ENCODE measurements around the gene NANOS3.
"Not testable (repeated sequence)": the region's sequence is repeated elsewhere in the genome, so short reads cannot be mapped to it uniquely, and the experiment has no call there.

Gene NANOS3

GRCh38 chr19:13906910-13907309, 30.0 kb downstream of the NANOS3 start:
- peaks cover 3% of the 10 kb centered on the region for H3K9me3 Mint-ChIP-seq
- H3K4me1 Mint-ChIP-seq (ENCODE audit: low read depth), result peaks cover 23% of the 10 kb centered on the region
- H3K4me3 Mint-ChIP-seq, result peak overlapping the region; percentile 84
- no peak for DNase-seq
- H3K27me3 Mint-ChIP-seq, result no peaks in the 10 kb centered on the region
- H3K27ac Mint-ChIP-seq, result peak overlapping the region; percentile 76
- peaks cover 22% of the 10 kb centered on the region for H3K36me3 Mint-ChIP-seq (ENCODE audit: low read depth)

- Mint-ChIP-seq H3K9me3 (peaks cover 3% of the 10 kb centered on the region), H3K4me3 (no peak overlapping the region)
Observed at GRCh38 chr19:13908674-13909073, 31.7 kb downstream of the NANOS3 start.

GRCh38 chr19:13909430-13909829, 32.5 kb downstream of the NANOS3 start:
- no peaks in the 10 kb centered on the region for H3K27me3 Mint-ChIP-seq
- H3K9me3 Mint-ChIP-seq, result peaks cover 3% of the 10 kb centered on the region
- no peak overlapping the region for H3K27ac Mint-ChIP-seq
- DNase-seq, result no peak
- peaks cover 44% of the 10 kb centered on the region for H3K36me3 Mint-ChIP-seq (ENCODE audit: low read depth)
- no peak overlapping the region for H3K4me3 Mint-ChIP-seq
- peaks cover 19% of the 10 kb centered on the region for H3K4me1 Mint-ChIP-seq (ENCODE audit: low read depth)

More at GRCh38 chr19:13908674-13909073, 31.7 kb downstream of the NANOS3 start:
- DNase-seq, result no peak
- peaks cover 38% of the 10 kb centered on the region for H3K36me3 Mint-ChIP-seq (ENCODE audit: low read depth)
- no peak overlapping the region for H3K27ac Mint-ChIP-seq
- H3K4me1 Mint-ChIP-seq (ENCODE audit: low read depth), result peaks cover 19% of the 10 kb centered on the region
- H3K27me3 Mint-ChIP-seq, result no peaks in the 10 kb centered on the region

GRCh38 chr19:13913352-13913751, 36.4 kb downstream of the NANOS3 start:
- peaks cover 77% of the 10 kb centered on the region for H3K36me3 Mint-ChIP-seq (ENCODE audit: low read depth)

GRCh38 chr19:13914777-13915176, 37.8 kb downstream of the NANOS3 start:
- no peaks in the 10 kb centered on the region for H3K9me3 Mint-ChIP-seq
- no peaks in the 10 kb centered on the region for H3K4me1 Mint-ChIP-seq (ENCODE audit: low read depth)
- no peak for DNase-seq
- no peak overlapping the region for H3K27ac Mint-ChIP-seq
- H3K4me3 Mint-ChIP-seq, result no peak overlapping the region
- no peaks in the 10 kb centered on the region for H3K27me3 Mint-ChIP-seq
- H3K36me3 Mint-ChIP-seq (ENCODE audit: low read depth), result peaks cover 85% of the 10 kb centered on the region

More at GRCh38 chr19:13913352-13913751, 36.4 kb downstream of the NANOS3 start:
- Mint-ChIP-seq H3K4me3 (no peak overlapping the region), H3K27me3 (no peaks in the 10 kb centered on the region), H3K27ac (no peak overlapping the region), H3K9me3 (no peaks in the 10 kb centered on the region), H3K4me1 (ENCODE audit: low read depth) (no peaks in the 10 kb centered on the region)
- no peak for DNase-seq

- Mint-ChIP-seq H3K27ac (no peak overlapping the region), H3K9me3 (peaks cover 5% of the 10 kb centered on the region), H3K4me1 (ENCODE audit: low read depth) (peaks cover 4% of the 10 kb centered on the region), H3K27me3 (no peaks in the 10 kb centered on the region), H3K36me3 (ENCODE audit: low read depth) (peaks cover 91% of the 10 kb centered on the region), H3K4me3 (no peak overlapping the region)
- DNase-seq, result no peak
Observed at GRCh38 chr19:13917888-13918406, 41.0 kb downstream of the NANOS3 start.

GRCh38 chr19:13918726-13919411, 41.9 kb downstream of the NANOS3 start:
- H3K27ac Mint-ChIP-seq, result no peak overlapping the region
- H3K36me3 Mint-ChIP-seq (ENCODE audit: low read depth), result peaks cover 91% of the 10 kb centered on the region
- no peak overlapping the region for H3K4me3 Mint-ChIP-seq
- no peak for DNase-seq
- H3K27me3 Mint-ChIP-seq, result no peaks in the 10 kb centered on the region
- H3K4me1 Mint-ChIP-seq (ENCODE audit: low read depth), result peaks cover 4% of the 10 kb centered on the region
- H3K9me3 Mint-ChIP-seq, result peaks cover 5% of the 10 kb centered on the region

- Mint-ChIP-seq H3K27me3 (no peaks in the 10 kb centered on the region), H3K36me3 (ENCODE audit: low read depth) (peaks cover 93% of the 10 kb centered on the region), H3K27ac (no peak overlapping the region), H3K9me3 (peaks cover 5% of the 10 kb centered on the region), H3K4me3 (no peak overlapping the region), H3K4me1 (ENCODE audit: low read depth) (peaks cover 4% of the 10 kb centered on the region)
- no peak for DNase-seq
Observed at GRCh38 chr19:13920524-13920923, 43.6 kb downstream of the NANOS3 start.

GRCh38 chr19:13920940-13921747, 44.2 kb downstream of the NANOS3 start:
- no peaks in the 10 kb centered on the region for H3K27me3 Mint-ChIP-seq
- no peak overlapping the region for H3K27ac Mint-ChIP-seq
- peaks cover 90% of the 10 kb centered on the region for H3K36me3 Mint-ChIP-seq (ENCODE audit: low read depth)
- peaks cover 4% of the 10 kb centered on the region for H3K4me1 Mint-ChIP-seq (ENCODE audit: low read depth)
- peaks cover 5% of the 10 kb centered on the region for H3K9me3 Mint-ChIP-seq
- no peak for DNase-seq
- no peak overlapping the region for H3K4me3 Mint-ChIP-seq

- H3K27me3 Mint-ChIP-seq; H3K9me3 Mint-ChIP-seq; H3K4me3 Mint-ChIP-seq; H3K27ac Mint-ChIP-seq; DNase-seq; H3K4me1 Mint-ChIP-seq (ENCODE audit: low read depth): not testable (repeated sequence)
- peaks cover 90% of the 10 kb centered on the region for H3K36me3 Mint-ChIP-seq (ENCODE audit: low read depth)
Observed at GRCh38 chr19:13922118-13922517, 45.2 kb downstream of the NANOS3 start.

- Mint-ChIP-seq H3K4me1 (ENCODE audit: low read depth) (peaks cover 6% of the 10 kb centered on the region), H3K9me3 (peaks cover 5% of the 10 kb centered on the region), H3K27ac (no peak overlapping the region), H3K4me3 (no peak overlapping the region), H3K36me3 (ENCODE audit: low read depth) (peaks cover 91% of the 10 kb centered on the region), H3K27me3 (no peaks in the 10 kb centered on the region)
- no peak for DNase-seq
Observed at GRCh38 chr19:13923194-13923987, 46.5 kb downstream of the NANOS3 start.

GRCh38 chr19:13926010-13926409, 49.1 kb downstream of the NANOS3 start:
- no peak overlapping the region for H3K4me3 Mint-ChIP-seq

GRCh38 chr19:13926715-13927114, 49.8 kb downstream of the NANOS3 start:
- no peaks in the 10 kb centered on the region for H3K9me3 Mint-ChIP-seq
- peaks cover 72% of the 10 kb centered on the region for H3K36me3 Mint-ChIP-seq (ENCODE audit: low read depth)
- peaks cover 2% of the 10 kb centered on the region for H3K4me1 Mint-ChIP-seq (ENCODE audit: low read depth)
- no peak overlapping the region for H3K27ac Mint-ChIP-seq
- DNase-seq, result no peak
- no peak overlapping the region for H3K4me3 Mint-ChIP-seq
- no peaks in the 10 kb centered on the region for H3K27me3 Mint-ChIP-seq

More at GRCh38 chr19:13926010-13926409, 49.1 kb downstream of the NANOS3 start:
- peaks cover 4% of the 10 kb centered on the region for H3K9me3 Mint-ChIP-seq
- no peaks in the 10 kb centered on the region for H3K27me3 Mint-ChIP-seq
- DNase-seq, result no peak
- H3K4me1 Mint-ChIP-seq (ENCODE audit: low read depth), result peaks cover 6% of the 10 kb centered on the region
- H3K27ac Mint-ChIP-seq, result no peak overlapping the region
- H3K36me3 Mint-ChIP-seq (ENCODE audit: low read depth), result peaks cover 77% of the 10 kb centered on the region

- Mint-ChIP-seq H3K4me1 (ENCODE audit: low read depth) (peaks cover 2% of the 10 kb centered on the region), H3K9me3 (no peaks in the 10 kb centered on the region), H3K27me3 (no peaks in the 10 kb centered on the region), H3K27ac (no peak overlapping the region), H3K36me3 (ENCODE audit: low read depth) (peaks cover 47% of the 10 kb centered on the region), H3K4me3 (no peak overlapping the region)
- DNase-seq, result no peak
Observed at GRCh38 chr19:13929340-13929739, 52.4 kb downstream of the NANOS3 start.
